Hematopoietic multipotent progenitor cell treated with erythropoietin and hydrocortisone succinate and interleukin-3 and kit ligand, for 8 days (in vitro differentiated cells): ENCODE data around the gene TM9SF2.
"Not testable (repeated sequence)": the region's sequence is repeated elsewhere in the genome, so short reads cannot be mapped to it uniquely, and the experiment has no call there.

Experiments
- DNase-seq: peaks from one replicate; pipeline ENCODE4 v3.0.0-alpha.2; 2015

Gene TM9SF2

GRCh38 chr13:99501184-99501847, at the start of gene TM9SF2:
TM9SF2 (plus strand) TSS chr13:99501472; CDS start chr13:99501607, 135 bp downstream.
- DNase-seq, result peak; percentile 97

GRCh38 chr13:99454518-99455183, 46.6 kb upstream of the TM9SF2 start:
- no peak for DNase-seq

GRCh38 chr13:99459099-99459850, 42.0 kb upstream of the TM9SF2 start:
- peak; percentile 38 for DNase-seq

- not testable (repeated sequence) for DNase-seq
Observed at GRCh38 chr13:99460802-99461201, 40.5 kb upstream of the TM9SF2 start.

- DNase-seq, result no peak
Observed at GRCh38 chr13:99463646-99464397, 37.5 kb upstream of the TM9SF2 start.

- DNase-seq, result no peak
Observed at GRCh38 chr13:99464441-99464949, 36.8 kb upstream of the TM9SF2 start.

- DNase-seq, result no peak
Observed at GRCh38 chr13:99465454-99465853, 35.8 kb upstream of the TM9SF2 start.

GRCh38 chr13:99467764-99468163, 33.5 kb upstream of the TM9SF2 start:
- DNase-seq, result no peak

- no peak for DNase-seq
Observed at GRCh38 chr13:99469041-99469440, 32.2 kb upstream of the TM9SF2 start.

- no peak for DNase-seq
Observed at GRCh38 chr13:99470027-99470426, 31.2 kb upstream of the TM9SF2 start.

- DNase-seq, result no peak
Observed at GRCh38 chr13:99471221-99472121, 29.8 kb upstream of the TM9SF2 start.

GRCh38 chr13:99472122-99472440, 29.2 kb upstream of the TM9SF2 start:
- no peak for DNase-seq

GRCh38 chr13:99473515-99473914, 27.8 kb upstream of the TM9SF2 start:
- DNase-seq, result no peak

GRCh38 chr13:99476648-99477047, 24.6 kb upstream of the TM9SF2 start:
- DNase-seq, result no peak

GRCh38 chr13:99477493-99477892, 23.8 kb upstream of the TM9SF2 start:
- no peak for DNase-seq

- no peak for DNase-seq
Observed at GRCh38 chr13:99481366-99481765, 19.9 kb upstream of the TM9SF2 start.

GRCh38 chr13:99484473-99484872, 16.8 kb upstream of the TM9SF2 start:
- peak; percentile 64 for DNase-seq

- DNase-seq, result no peak
Observed at GRCh38 chr13:99486996-99487395, 14.3 kb upstream of the TM9SF2 start.

GRCh38 chr13:99489028-99489427, 12.2 kb upstream of the TM9SF2 start:
- DNase-seq, result no peak

GRCh38 chr13:99491750-99492149, 9.5 kb upstream of the TM9SF2 start:
- not testable (repeated sequence) for DNase-seq

- no peak for DNase-seq
Observed at GRCh38 chr13:99495466-99496183, 5.6 kb upstream of the TM9SF2 start.
